Cardiac muscle cell (in vitro differentiated cells and primary cell): Measurements from ENCODE around the gene SGO2. TPM values are rescaled to one million over a fixed set of nuclear protein-coding genes. Genes with fewer than 3 reads are reported as not detected.
"Not testable (repeated sequence)": the region's sequence is repeated elsewhere in the genome, so short reads cannot be mapped to it uniquely, and the experiment has no call there.

Experiments used
- DNase-seq, 2 donors: peaks; one replicate each; pipeline versions ENCODE4 v3.0.0 to v3.0.0-alpha.2; 2010 to 2017; ENCODE audit warnings: low read depth in 1 of 2, low spot score in 1 of 2
- H3K27ac ChIP-seq: fragments of 200-600 bp; sonication (generic); 2 replicates; pipeline ENCODE4 v1.5.1; 2016
- H3K27me3 ChIP-seq: fragments of 200-600 bp; sonication (generic); 2 replicates; pipeline ENCODE4 v1.6.0; 2016; ENCODE audit warnings: control low read depth
- H3K36me3 ChIP-seq: fragments of 200-600 bp; sonication (generic); 2 replicates; pipeline ENCODE4 v1.5.1; 2016; ENCODE audit warnings: control low read depth
- H3K4me1 ChIP-seq: fragments of 200-600 bp; sonication (generic); 2 replicates; pipeline ENCODE4 v1.8.1; 2017; ENCODE audit warnings: low read depth, mild to moderate bottlenecking, mixed run types
- H3K4me3 ChIP-seq: fragments of 200-600 bp; sonication (generic); 2 replicates; pipeline ENCODE4 v1.5.1; 2016; ENCODE audit warnings: mild to moderate bottlenecking
- H3K9me3 ChIP-seq: fragments of 200-600 bp; sonication (generic); 2 replicates; pipeline ENCODE4 v1.5.1; 2017; ENCODE audit warnings: low read depth, mild to moderate bottlenecking, control low read depth
- polyA plus RNA-seq: library from polyadenylated mRNA; unstranded; fragments of >200 nt; fragmentation: Nextera tagmentation; extraction: Ambion mirVana; gene quantifications from 2 replicates; pipeline ENCODE4 v1.2.1, GENCODE V29; 2016
- total RNA-seq: library from RNA; depleted of rRNA; stranded (reverse); fragments of >200 nt; gene quantifications from 2 replicates; pipeline ENCODE4 v1.2.3, GENCODE V29; 2016
- TF ChIP-seq, protein P1 (sequence below): IDR thresholded peaks from 2 replicates; pipeline ENCODE4 v1.5.1; 2012; ENCODE audit warnings: low read depth, mild to moderate bottlenecking, low read length

SGO2 gene
- total and polyA plus RNA-seq, 2 experiments from 2014 or later, result 8.1 to 13.9 TPM

DNA sequence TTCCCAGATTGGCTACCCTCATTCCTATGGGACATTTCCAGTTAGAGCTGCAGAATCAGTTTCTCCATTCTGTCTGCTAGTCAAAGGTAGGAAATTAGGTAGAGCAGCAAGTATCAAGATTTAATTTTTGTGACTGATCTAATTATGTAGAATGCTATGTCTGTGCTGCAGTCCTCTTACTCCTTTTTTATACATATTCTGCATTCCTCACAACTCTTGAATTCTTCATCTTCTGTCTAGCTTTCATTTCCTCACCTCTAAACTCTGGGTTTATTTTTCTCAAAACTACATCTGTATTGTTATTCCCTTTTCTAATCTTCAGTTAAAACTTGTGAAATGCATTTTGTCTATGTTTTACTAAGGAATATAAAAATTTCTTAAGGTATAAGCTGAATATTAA is 8.6 kb downstream of the SGO2 start:
- Histone ChIP-seq H3K36me3 (peaks cover 6% of the 10 kb centered on the region), H3K4me3 (no peak overlapping the region), H3K27me3 (no peaks in the 10 kb centered on the region), H3K27ac (no peak overlapping the region), H3K4me1 (no peaks in the 10 kb centered on the region), H3K9me3 (no peaks in the 10 kb centered on the region)
- DNase-seq, result no peak
- TF ChIP-seq, protein P1, sequence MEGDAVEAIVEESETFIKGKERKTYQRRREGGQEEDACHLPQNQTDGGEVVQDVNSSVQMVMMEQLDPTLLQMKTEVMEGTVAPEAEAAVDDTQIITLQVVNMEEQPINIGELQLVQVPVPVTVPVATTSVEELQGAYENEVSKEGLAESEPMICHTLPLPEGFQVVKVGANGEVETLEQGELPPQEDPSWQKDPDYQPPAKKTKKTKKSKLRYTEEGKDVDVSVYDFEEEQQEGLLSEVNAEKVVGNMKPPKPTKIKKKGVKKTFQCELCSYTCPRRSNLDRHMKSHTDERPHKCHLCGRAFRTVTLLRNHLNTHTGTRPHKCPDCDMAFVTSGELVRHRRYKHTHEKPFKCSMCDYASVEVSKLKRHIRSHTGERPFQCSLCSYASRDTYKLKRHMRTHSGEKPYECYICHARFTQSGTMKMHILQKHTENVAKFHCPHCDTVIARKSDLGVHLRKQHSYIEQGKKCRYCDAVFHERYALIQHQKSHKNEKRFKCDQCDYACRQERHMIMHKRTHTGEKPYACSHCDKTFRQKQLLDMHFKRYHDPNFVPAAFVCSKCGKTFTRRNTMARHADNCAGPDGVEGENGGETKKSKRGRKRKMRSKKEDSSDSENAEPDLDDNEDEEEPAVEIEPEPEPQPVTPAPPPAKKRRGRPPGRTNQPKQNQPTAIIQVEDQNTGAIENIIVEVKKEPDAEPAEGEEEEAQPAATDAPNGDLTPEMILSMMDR, result no peak

DNA sequence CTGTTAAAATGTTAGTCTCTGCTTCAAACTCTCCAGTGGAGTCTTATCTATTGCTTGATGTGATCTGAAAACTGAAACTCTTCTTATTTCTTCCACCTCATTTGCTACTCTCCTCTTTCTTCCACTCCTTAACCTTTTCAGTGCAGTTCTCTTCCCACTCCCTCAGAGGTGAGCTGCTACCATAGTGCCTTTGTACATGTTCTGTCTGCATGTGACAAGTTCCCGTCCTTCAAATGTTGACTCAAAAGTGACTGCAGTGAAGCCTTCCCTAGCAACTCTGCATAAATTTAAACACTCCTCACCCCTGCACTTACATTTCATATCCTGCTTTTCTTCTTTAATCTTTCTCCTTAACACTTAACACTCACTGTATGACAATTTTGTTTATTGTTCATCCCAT is 12.1 kb downstream of the SGO2 start:
- H3K36me3 ChIP-seq, result peaks cover 4% of the 10 kb centered on the region
- H3K27me3 ChIP-seq, result no peaks in the 10 kb centered on the region
- H3K4me1 ChIP-seq, result no peaks in the 10 kb centered on the region
- no peaks in the 10 kb centered on the region for H3K9me3 ChIP-seq
- DNase-seq, result no peak
- no peak overlapping the region for H3K4me3 ChIP-seq
- TF ChIP-seq, protein P1, result no peak
- no peak overlapping the region for H3K27ac ChIP-seq

DNA sequence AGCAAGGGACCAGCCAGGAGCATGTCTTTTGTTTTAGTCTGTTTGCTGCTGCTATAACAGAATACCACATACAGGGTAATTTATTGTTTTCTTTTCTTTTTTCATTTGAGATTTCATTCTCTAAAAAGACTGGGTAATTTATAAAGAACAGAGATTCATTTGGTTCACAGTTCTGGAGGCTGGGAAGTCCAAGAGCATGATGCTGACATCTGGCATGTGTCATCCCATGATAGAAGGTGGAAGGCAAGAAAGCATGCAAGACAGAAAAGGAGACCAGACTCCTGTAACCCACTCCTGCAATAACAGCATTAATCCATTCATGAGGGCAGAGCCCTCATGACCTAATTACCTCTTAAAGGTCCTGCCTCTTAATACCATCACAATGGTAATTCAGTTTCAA is 14.8 kb downstream of the SGO2 start:
- Histone ChIP-seq H3K27ac (no peak overlapping the region), H3K36me3 (peaks cover 4% of the 10 kb centered on the region), H3K27me3 (no peaks in the 10 kb centered on the region), H3K4me3 (no peak overlapping the region), H3K4me1 (no peaks in the 10 kb centered on the region), H3K9me3 (no peaks in the 10 kb centered on the region)
- no peak for DNase-seq
- TF ChIP-seq, protein P1, result no peak

DNA sequence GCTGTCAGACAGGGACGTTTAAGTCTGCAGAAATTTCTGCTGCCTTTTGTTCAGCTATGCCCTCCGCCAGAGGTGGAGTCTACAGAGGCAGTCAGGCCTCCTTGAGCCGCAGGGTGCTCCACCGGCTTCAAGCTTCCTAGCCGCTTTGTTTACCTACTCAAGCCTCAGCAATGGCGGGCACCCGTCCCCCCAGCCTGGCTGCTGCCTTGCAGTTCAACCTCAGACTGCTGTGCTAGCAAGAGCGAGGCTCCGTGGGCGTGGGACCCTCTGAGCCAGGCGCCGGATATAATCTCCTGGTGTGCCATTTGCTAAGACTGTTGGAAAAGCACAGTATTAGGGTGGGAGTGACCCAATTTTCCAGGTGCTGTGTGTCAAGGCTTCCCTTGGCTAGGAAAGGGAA is 40.6 kb downstream of the SGO2 start:
- not testable (repeated sequence) for H3K9me3 ChIP-seq, H3K4me1 ChIP-seq, H3K36me3 ChIP-seq, H3K27ac ChIP-seq, H3K27me3 ChIP-seq, H3K4me3 ChIP-seq, DNase-seq

DNA sequence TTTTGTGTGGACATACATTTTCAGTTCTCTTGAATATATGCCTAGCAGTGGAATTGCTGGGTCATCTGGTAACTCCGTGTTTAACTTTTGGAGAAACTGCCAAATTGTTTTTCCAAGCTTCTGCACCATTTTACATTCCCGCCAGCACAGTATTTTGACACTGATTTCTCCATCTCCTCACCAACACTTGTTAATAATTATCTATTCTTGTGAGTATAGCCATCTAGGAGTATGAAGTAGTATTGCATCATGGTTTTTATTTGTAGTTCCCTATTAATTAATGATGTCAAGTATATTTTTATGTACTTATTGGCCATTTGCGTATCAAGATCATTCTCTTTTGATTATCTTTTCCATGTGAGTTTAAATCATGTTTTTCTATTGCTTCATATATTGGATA is 41.9 kb downstream of the SGO2 start:
- no peak overlapping the region for H3K27ac ChIP-seq
- no peaks in the 10 kb centered on the region for H3K27me3 ChIP-seq
- H3K36me3 ChIP-seq, result peaks cover 6% of the 10 kb centered on the region
- DNase-seq, result no peak
- no peak overlapping the region for H3K4me3 ChIP-seq
- H3K4me1 ChIP-seq, result no peaks in the 10 kb centered on the region
- TF ChIP-seq, protein P1, result no peak
- no peaks in the 10 kb centered on the region for H3K9me3 ChIP-seq

DNA sequence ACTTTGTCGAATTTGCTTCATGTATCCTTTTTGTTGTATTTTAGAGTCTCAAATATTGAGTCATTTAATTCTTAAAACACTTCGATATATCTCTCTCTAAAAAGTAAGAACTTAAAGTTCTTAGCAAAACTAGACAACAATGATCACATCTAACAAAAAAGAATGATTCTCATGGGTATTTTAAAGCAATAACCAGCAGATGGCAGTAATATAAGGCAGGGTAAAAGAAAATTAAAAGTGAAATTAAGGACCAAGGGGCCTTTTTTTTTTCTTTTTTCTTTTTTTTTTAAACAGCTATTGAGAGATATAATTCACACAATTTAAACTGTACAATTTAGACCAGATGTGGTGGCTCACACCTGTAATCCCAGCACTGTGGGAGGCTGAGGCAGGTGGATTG is 50.0 kb downstream of the SGO2 start:
- Histone ChIP-seq H3K27me3 (no peaks in the 10 kb centered on the region), H3K27ac (no peak overlapping the region), H3K4me3 (no peak overlapping the region), H3K36me3 (no peaks in the 10 kb centered on the region), H3K9me3 (no peaks in the 10 kb centered on the region), H3K4me1 (no peaks in the 10 kb centered on the region)
- TF ChIP-seq, protein P1, result peak; percentile 49
- DNase-seq, result peak in 1 of 2 donors; percentile 34
